Measurements from ENCODE around the gene TEX26.

- TF ChIP-seq CTCF (IDR thresholded peaks at IDR 0.05; ENCODE audit: low read depth, low read length) (no peak), MAX (IDR thresholded peaks at IDR 0.05; ENCODE audit: low read depth, low read length) (no peak), POLR2A (IDR thresholded peaks at IDR 0.05; ENCODE audit: extremely low read depth, insufficient read length) (no peak), MYC (IDR thresholded peaks at IDR 0.05; ENCODE audit: low read depth, low read length) (no peak)
These were observed 11.4 kb downstream of the TEX26 start for GRCh38 chr13:30943881-30944280.
